ENCODE data around the gene FOXN3. TPM values are rescaled to one million over a fixed set of nuclear protein-coding genes. Genes with fewer than 3 reads are reported as not detected.

FOXN3 gene
- total and polyA plus RNA-seq, 10 donors = 9.2 to 121 (median 98.3) TPM

- H3K36me3 ChIP-seq = peaks cover 0 to 28% (median 8%) of the 10 kb centered on the region in 6 donors
- peaks cover 3 to 26% (median 21%) of the 10 kb centered on the region in 8 donors for H3K9me3 ChIP-seq
- 33 to 62% (median 49%) methylated on average over 6 of the region's 6 CpGs for WGBS, 5 donors
- no peak overlapping the region for H3K27ac ChIP-seq
- H3K4me1 ChIP-seq = peaks cover 18 to 41% (median 31%) of the 10 kb centered on the region in 6 donors
- no peaks in the 10 kb centered on the region for H3K27me3 ChIP-seq (replicated peaks in 1 of 7)
- DNase-seq = no peak
- TF ChIP-seq CTCF (IDR thresholded peaks at IDR 0.05 in 8 of 11, conservative IDR thresholded peaks at IDR 0.05 in 3 of 11) (no peak), POLR2A (IDR thresholded peaks at IDR 0.05) (no peak)
- no peak overlapping the region for H3K4me3 ChIP-seq
- intact Hi-C loops (cut with DNase I; ENCODE audit: low total_unique reads) = no loop called here
These were observed 249.3 kb downstream of the FOXN3 start for GRCh38 chr14:89167705-89168104.

- 72 to 82% (median 72%) methylated on average over 4 of the region's 4 CpGs for WGBS, 5 donors
- TF ChIP-seq POLR2A (IDR thresholded peaks at IDR 0.05) (no peak), CTCF (IDR thresholded peaks at IDR 0.05 in 8 of 11, conservative IDR thresholded peaks at IDR 0.05 in 3 of 11) (no peak), POLR2AphosphoS5 (IDR thresholded peaks at IDR 0.05) (no peak)
- peaks cover 0 to 15% (median 10%) of the 10 kb centered on the region in 8 donors for H3K9me3 ChIP-seq
- peaks cover 0 to 29% (median 13%) of the 10 kb centered on the region in 6 donors for H3K36me3 ChIP-seq
- H3K27me3 ChIP-seq (replicated peaks in 1 of 7) = no peaks in the 10 kb centered on the region
- H3K27ac ChIP-seq = peak overlapping the region in 5 of 8 donors; percentile 72 to 87 (median 85)
- intact Hi-C loops (cut with DNase I; ENCODE audit: low total_unique reads) = no loop called here
- H3K4me3 ChIP-seq = no peak overlapping the region
- DNase-seq = no peak
- H3K4me1 ChIP-seq = peaks cover 18 to 41% (median 31%) of the 10 kb centered on the region in 6 donors
These were observed 250.4 kb downstream of the FOXN3 start for GRCh38 chr14:89166633-89167032.

DNA sequence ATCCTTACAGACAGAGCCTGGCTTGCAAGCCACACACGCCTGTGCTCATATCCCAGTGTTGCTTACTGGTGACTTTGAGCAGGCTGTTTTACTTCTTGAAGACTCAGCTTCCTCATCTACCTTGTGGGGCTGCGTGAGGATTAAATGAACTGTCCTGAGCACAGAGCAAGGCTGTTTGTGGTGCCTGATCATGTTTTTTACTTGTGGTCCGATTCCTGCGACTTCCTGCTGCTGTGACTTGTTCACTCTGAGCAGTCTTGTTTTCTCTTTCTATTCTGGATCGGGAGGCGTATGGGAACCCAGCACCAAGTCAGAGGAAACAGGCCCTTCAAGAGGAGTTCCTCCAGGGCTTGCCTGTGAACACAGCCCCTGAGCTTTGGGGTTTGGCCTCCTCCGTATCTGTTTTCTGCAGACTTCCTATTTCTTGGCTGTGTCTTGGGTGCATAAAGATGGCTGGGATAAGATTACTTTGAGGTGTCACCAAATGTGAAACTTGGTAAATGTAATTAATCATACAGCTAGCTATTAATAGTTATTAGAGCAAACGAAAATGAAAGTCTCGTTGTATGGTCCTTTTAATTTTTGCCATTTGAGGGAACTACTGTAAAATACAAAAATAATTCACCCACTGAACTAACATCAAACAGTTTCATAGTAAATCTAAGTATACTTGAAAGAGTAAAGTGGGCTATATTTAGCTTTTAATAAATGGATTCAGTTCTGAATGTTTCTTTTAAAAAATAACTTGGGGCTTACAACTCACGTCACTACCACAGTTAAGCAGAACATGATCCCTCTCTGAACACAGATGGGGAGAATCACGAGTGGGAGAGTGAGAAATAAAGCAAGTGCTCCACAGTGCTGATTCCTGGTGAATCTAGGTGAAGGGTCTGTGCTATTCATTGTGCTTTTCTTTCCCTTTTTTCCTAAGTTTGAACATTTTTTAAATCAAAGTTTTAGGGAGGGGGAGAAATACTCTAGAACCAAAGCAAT is 251.5 kb downstream of the FOXN3 start:
- Histone ChIP-seq H3K9me3 (peaks cover 0 to 10% (median 7%) of the 10 kb centered on the region in 8 donors), H3K27me3 (replicated peaks in 1 of 7) (no peaks in the 10 kb centered on the region), H3K27ac (peak overlapping the region; percentile 64 to 87 (median 84)), H3K4me1 (peaks cover 18 to 41% (median 31%) of the 10 kb centered on the region in 6 donors), H3K4me3 (peak overlapping the region; percentile 8 to 58 (median 20)), H3K36me3 (peaks cover 0 to 35% (median 15%) of the 10 kb centered on the region in 6 donors)
- intact Hi-C loops (cut with DNase I; ENCODE audit: low total_unique reads) = no loop called here
- no peak for DNase-seq
- WGBS, 5 donors = 10 to 12% (median 11%) methylated on average over 11 of the region's 11 CpGs
- TF ChIP-seq POLR2A (IDR thresholded peaks at IDR 0.05) (peak in 1 of 3 donors; percentile 29), POLR2AphosphoS5 (IDR thresholded peaks at IDR 0.05) (peak in 1 of 3 donors; percentile 27), CTCF (IDR thresholded peaks at IDR 0.05 in 8 of 11, conservative IDR thresholded peaks at IDR 0.05 in 3 of 11) (no peak)
